Neuronal stem cell (in vitro differentiated cells): ENCODE measurements around the gene MACROD2.
"Not testable (repeated sequence)": the region's sequence is repeated elsewhere in the genome, so short reads cannot be mapped to it uniquely, and the experiment has no call there.

Experiments used
- DNase-seq: peaks from one replicate; pipeline ENCODE4 v3.0.0-alpha.2; 2013; ENCODE audit warnings: low spot score
- H2AFZ ChIP-seq: one replicate; pipeline ENCODE4 v1.6.1; 2013; ENCODE audit warnings: mild to moderate bottlenecking, low read length, inconsistent platforms
- H2AK5ac ChIP-seq: 2 replicates; pipeline ENCODE4 v1.6.1; 2013; ENCODE audit warnings: low read depth, mild to moderate bottlenecking, inconsistent platforms, low read length, moderate library complexity, mixed read lengths
- H2BK120ac ChIP-seq: 2 replicates; pipeline ENCODE4 v1.6.1; 2013; ENCODE audit warnings: low read depth, mild to moderate bottlenecking, inconsistent platforms, low read length, moderate library complexity, mixed read lengths
- H2BK12ac ChIP-seq: one replicate; pipeline ENCODE4 v1.6.1; 2013; ENCODE audit warnings: low read length, inconsistent platforms
- H2BK15ac ChIP-seq: 2 replicates; pipeline ENCODE4 v1.6.1; 2013; ENCODE audit warnings: mild to moderate bottlenecking, low read length, inconsistent platforms, mixed read lengths
- H2BK5ac ChIP-seq: one replicate; pipeline ENCODE4 v1.6.1; 2013; ENCODE audit warnings: inconsistent platforms, mild to moderate bottlenecking, low read length, moderate library complexity
- H3K14ac ChIP-seq: one replicate; pipeline ENCODE4 v1.6.1; 2013; ENCODE audit warnings: low read length, inconsistent platforms
- H3K18ac ChIP-seq: 2 replicates; pipeline ENCODE4 v1.6.1; 2013; ENCODE audit warnings: low read length, inconsistent platforms
- H3K23ac ChIP-seq: 2 replicates; pipeline ENCODE4 v1.6.1; 2013; ENCODE audit warnings: low read depth, mild to moderate bottlenecking, mixed read lengths, low read length, inconsistent platforms; ENCODE audit not compliant: poor library complexity
- H3K27ac ChIP-seq: replicated peaks from 3 replicates; pipeline ENCODE4 v1.5.1; 2013; ENCODE audit warnings: low read length, inconsistent platforms
- H3K27me3 ChIP-seq, 3 experiments: 2 replicates each; pipeline ENCODE4 v1.6.1; 2013; ENCODE audit warnings: low read length in 3 of 3, mild to moderate bottlenecking in 2 of 3, inconsistent platforms in 1 of 3, low read depth in 1 of 3, mixed read lengths in 1 of 3, moderate library complexity in 1 of 3; ENCODE audit not compliant: control insufficient read depth in 3 of 3, insufficient read depth in 3 of 3
- H3K36me3 ChIP-seq, 2 donors: replicated peaks in 1 of 2; 2 replicates each; pipeline ENCODE4 v1.6.1; 2013; ENCODE audit warnings: low read length in 2 of 2; ENCODE audit not compliant: control insufficient read depth in 2 of 2, insufficient read depth in 2 of 2
- H3K4ac ChIP-seq: 2 replicates; pipeline ENCODE4 v1.6.1; 2013; ENCODE audit warnings: inconsistent platforms, mild to moderate bottlenecking, low read length, moderate library complexity
- H3K4me1 ChIP-seq, 2 donors: 1 replicate in 1 of 2; 2 replicates in 1 of 2; pipeline ENCODE4 v1.6.1; 2013; ENCODE audit warnings: low read length in 2 of 2, low read depth in 1 of 2; ENCODE audit not compliant: control insufficient read depth in 2 of 2, insufficient read depth in 1 of 2
- H3K4me2 ChIP-seq: one replicate; pipeline ENCODE4 v1.6.1; 2013; ENCODE audit warnings: mild to moderate bottlenecking, low read length, inconsistent platforms; ENCODE audit not compliant: insufficient read depth, poor library complexity, severe bottlenecking
- H3K4me3 ChIP-seq, 2 donors: 2 replicates each; pipeline ENCODE4 v1.5.1; 2013; ENCODE audit warnings: low read length in 2 of 2, mild to moderate bottlenecking in 2 of 2, inconsistent platforms in 1 of 2, moderate library complexity in 1 of 2
- H3K79me1 ChIP-seq: one replicate; pipeline ENCODE4 v1.6.1; 2013; ENCODE audit warnings: low read depth, mild to moderate bottlenecking, inconsistent platforms, low read length, moderate library complexity
- H3K9ac ChIP-seq: one replicate; pipeline ENCODE4 v1.6.1; 2013; ENCODE audit warnings: mild to moderate bottlenecking, low read depth, low read length, inconsistent platforms; ENCODE audit not compliant: poor library complexity
- H3K9me3 ChIP-seq, 2 donors: replicated peaks in 1 of 2; 2 replicates each; pipeline versions ENCODE3 to v1.6.1; 2013; ENCODE audit warnings: low read length in 2 of 2, mild to moderate bottlenecking in 2 of 2, inconsistent platforms in 1 of 2, low read depth in 1 of 2, mixed read lengths in 1 of 2, moderate library complexity in 1 of 2; ENCODE audit not compliant: control insufficient read depth in 2 of 2, insufficient read depth in 1 of 2
- H4K8ac ChIP-seq: one replicate; pipeline ENCODE4 v1.6.1; 2013; ENCODE audit warnings: low read depth, mild to moderate bottlenecking, inconsistent platforms, low read length, moderate library complexity
- H4K91ac ChIP-seq: one replicate; pipeline ENCODE4 v1.6.1; 2013; ENCODE audit warnings: low read length, low read depth, mild to moderate bottlenecking, inconsistent platforms; ENCODE audit not compliant: poor library complexity
- WGBS, 2 donors: extraction: QIAGEN DNeasy Blood & Tissue Kit; methylation state at CpG; one replicate each; pipeline ENCODE4 v1.1.7; 2013; ENCODE audit warnings: missing lambda C conversion rate in 2 of 2, mixed read lengths in 1 of 2; ENCODE audit not compliant: insufficient read length in 2 of 2, insufficient replicate concordance in 1 of 2; ENCODE audit errors: extremely low coverage in 2 of 2; 5-methylcytosine and 5-hydroxymethylcytosine counted together

The MACROD2 gene

GRCh38 chr20:14972256-14972655 is 976.9 kb downstream of the MACROD2 start:
- H4K8ac ChIP-seq, result no peak overlapping the region
- no peak overlapping the region for H2AFZ ChIP-seq
- no peak overlapping the region for H4K91ac ChIP-seq
- H3K4ac ChIP-seq, result no peak overlapping the region
- no peak overlapping the region for H2BK120ac ChIP-seq
- H3K14ac ChIP-seq, result no peak overlapping the region
- no peaks in the 10 kb centered on the region for H3K4me1 ChIP-seq
- WGBS, 2 donors, result no CpG with 5 or more reads among the region's 1 CpG
- no peak overlapping the region for H2BK5ac ChIP-seq
- no peak overlapping the region for H2BK15ac ChIP-seq
- H3K4me2 ChIP-seq, result no peak overlapping the region
- H3K9me3 ChIP-seq, result no peaks in the 10 kb centered on the region
- no peaks in the 10 kb centered on the region for H3K79me1 ChIP-seq
- H3K27ac ChIP-seq, result no peak overlapping the region
- H3K18ac ChIP-seq, result no peak overlapping the region
- H2AK5ac ChIP-seq, result no peak overlapping the region
- H3K36me3 ChIP-seq, result no peaks in the 10 kb centered on the region
- H3K27me3 ChIP-seq, result no peaks in the 10 kb centered on the region
- H3K9ac ChIP-seq, result no peak overlapping the region
- no peak overlapping the region for H2BK12ac ChIP-seq
- H3K23ac ChIP-seq, result no peak overlapping the region
- DNase-seq, result no peak
- no peak overlapping the region for H3K4me3 ChIP-seq

GRCh38 chr20:14972690-14973089 is 977.4 kb downstream of the MACROD2 start:
- Histone ChIP-seq H3K27me3 (no peaks in the 10 kb centered on the region), H3K79me1 (no peaks in the 10 kb centered on the region), H2BK15ac (no peak overlapping the region), H3K14ac (no peak overlapping the region), H4K91ac (no peak overlapping the region), H2BK5ac (no peak overlapping the region), H3K27ac (no peak overlapping the region), H3K4me1 (no peaks in the 10 kb centered on the region), H3K18ac (no peak overlapping the region), H3K4me2 (no peak overlapping the region), H2AK5ac (no peak overlapping the region), H3K4me3 (no peak overlapping the region), H3K9ac (no peak overlapping the region), H2BK120ac (no peak overlapping the region), H2AFZ (no peak overlapping the region), H3K9me3 (no peaks in the 10 kb centered on the region), H3K36me3 (no peaks in the 10 kb centered on the region), H3K4ac (no peak overlapping the region), H3K23ac (no peak overlapping the region), H4K8ac (no peak overlapping the region), H2BK12ac (no peak overlapping the region)
- WGBS, 2 donors, result no CpG with 5 or more reads among the region's 2 CpGs
- DNase-seq, result no peak

GRCh38 chr20:14979453-14979986 is 984.2 kb downstream of the MACROD2 start:
- Histone ChIP-seq H4K91ac (no peak overlapping the region), H3K4ac (no peak overlapping the region), H2AK5ac (no peak overlapping the region), H3K4me1 (no peaks in the 10 kb centered on the region), H3K27ac (no peak overlapping the region), H4K8ac (no peak overlapping the region), H2BK12ac (no peak overlapping the region), H2BK120ac (no peak overlapping the region), H2BK15ac (no peak overlapping the region), H3K4me2 (no peak overlapping the region), H3K36me3 (no peaks in the 10 kb centered on the region), H3K23ac (no peak overlapping the region), H3K9me3 (peaks cover 0 to 13% of the 10 kb centered on the region in 2 donors), H3K9ac (no peak overlapping the region), H3K27me3 (no peaks in the 10 kb centered on the region), H3K4me3 (no peak overlapping the region), H3K18ac (no peak overlapping the region), H2AFZ (no peak overlapping the region), H2BK5ac (no peak overlapping the region), H3K14ac (no peak overlapping the region), H3K79me1 (no peaks in the 10 kb centered on the region)
- no CpG with 5 or more reads among the region's 3 CpGs for WGBS, 2 donors
- no peak for DNase-seq

GRCh38 chr20:14981486-14981885 is 986.2 kb downstream of the MACROD2 start:
- H2AK5ac ChIP-seq, H3K36me3 ChIP-seq, H3K23ac ChIP-seq, H3K79me1 ChIP-seq, H3K4me3 ChIP-seq, H3K18ac ChIP-seq, H3K14ac ChIP-seq, H2BK120ac ChIP-seq, DNase-seq, H2BK15ac ChIP-seq, H4K91ac ChIP-seq, H3K27ac ChIP-seq, H3K9ac ChIP-seq, H2BK5ac ChIP-seq, H3K27me3 ChIP-seq, H2AFZ ChIP-seq, H3K4me2 ChIP-seq, H4K8ac ChIP-seq, H2BK12ac ChIP-seq, H3K4me1 ChIP-seq, H3K4ac ChIP-seq: not testable (repeated sequence)
- peaks cover 0 to 13% of the 10 kb centered on the region in 2 donors for H3K9me3 ChIP-seq
- no CpG with 5 or more reads among the region's 3 CpGs for WGBS, 2 donors
